ENCODE measurements around the gene CAVIN1.

The CAVIN1 gene

GRCh38 chr17:42409523-42410318 is 13.3 kb downstream of the CAVIN1 start:
- Histone ChIP-seq H4K12ac (ENCODE audit: low read depth, low read length) (no peak overlapping the region), H3K4me3 (ENCODE audit: low read depth, low read length) (no peak overlapping the region), H3K4ac (ENCODE audit: low read depth, low read length) (no peak overlapping the region), H3K9ac (ENCODE audit: low read length) (no peak overlapping the region), H3K79me1 (ENCODE audit: low read length) (no peaks in the 10 kb centered on the region), H2BK12ac (ENCODE audit: low read length) (no peak overlapping the region), H4K91ac (ENCODE audit: low read depth, low read length) (no peak overlapping the region), H3K9me3 (ENCODE audit: insufficient read depth, low read depth, low read length) (no peaks in the 10 kb centered on the region), H3K27me3 (ENCODE audit: insufficient read depth, low read length) (no peaks in the 10 kb centered on the region), H3K4me2 (ENCODE audit: low read length) (no peak overlapping the region), H3K23ac (ENCODE audit: low read length) (no peak overlapping the region), H2AFZ (ENCODE audit: insufficient read depth, low read length, poor library complexity) (no peak overlapping the region), H3K4me1 (ENCODE audit: control insufficient read depth in 1 of 2, insufficient read depth in 2 of 2, low read length in 2 of 2) (peaks cover 5 to 8% of the 10 kb centered on the region in 2 experiments), H3K27ac (ENCODE audit: low read depth, low read length) (no peak overlapping the region), H2BK120ac (ENCODE audit: insufficient read depth, low read length, poor library complexity) (no peak overlapping the region), H3K14ac (ENCODE audit: low read length) (no peak overlapping the region), H2AK5ac (ENCODE audit: low read length) (no peak overlapping the region), H3K18ac (ENCODE audit: low read length) (no peak overlapping the region), H3K79me2 (ENCODE audit: control insufficient read depth, insufficient read depth, low read length, poor library complexity) (peaks cover 2% of the 10 kb centered on the region), H2BK5ac (ENCODE audit: low read depth, low read length, poor library complexity) (no peak overlapping the region), H4K8ac (ENCODE audit: low read depth, low read length) (no peak overlapping the region), H3K36me3 (ENCODE audit: control insufficient read depth in 1 of 2, insufficient read depth in 2 of 2, low read length in 2 of 2) (peaks cover 9 to 12% of the 10 kb centered on the region in 2 experiments)
- DNase-seq: peak; percentile 62 to 72
- no CpG with 5 or more reads among the region's 5 CpGs for WGBS (ENCODE audit: extremely low coverage, insufficient coverage, insufficient read length)

GRCh38 chr17:42408061-42408460 is 15.0 kb downstream of the CAVIN1 start:
- Histone ChIP-seq H2BK5ac (ENCODE audit: low read depth, low read length, poor library complexity) (no peak overlapping the region), H3K79me2 (ENCODE audit: control insufficient read depth, insufficient read depth, low read length, poor library complexity) (peaks cover 2% of the 10 kb centered on the region), H4K12ac (ENCODE audit: low read depth, low read length) (no peak overlapping the region), H3K27me3 (ENCODE audit: insufficient read depth, low read length) (no peaks in the 10 kb centered on the region), H2AK5ac (ENCODE audit: low read length) (no peak overlapping the region), H3K4me2 (ENCODE audit: low read length) (no peak overlapping the region), H2AFZ (ENCODE audit: insufficient read depth, low read length, poor library complexity) (no peak overlapping the region), H3K36me3 (ENCODE audit: control insufficient read depth in 1 of 2, insufficient read depth in 2 of 2, low read length in 2 of 2) (peaks cover 21% of the 10 kb centered on the region in 2 experiments), H3K14ac (ENCODE audit: low read length) (no peak overlapping the region), H2BK12ac (ENCODE audit: low read length) (no peak overlapping the region), H4K8ac (ENCODE audit: low read depth, low read length) (no peak overlapping the region), H3K9me3 (ENCODE audit: insufficient read depth, low read depth, low read length) (no peaks in the 10 kb centered on the region), H3K27ac (ENCODE audit: low read depth, low read length) (no peak overlapping the region), H3K18ac (ENCODE audit: low read length) (no peak overlapping the region), H3K4me1 (ENCODE audit: control insufficient read depth in 1 of 2, insufficient read depth in 2 of 2, low read length in 2 of 2) (peaks cover 5 to 8% of the 10 kb centered on the region in 2 experiments), H3K9ac (ENCODE audit: low read length) (no peak overlapping the region), H3K4me3 (ENCODE audit: low read depth, low read length) (no peak overlapping the region), H3K4ac (ENCODE audit: low read depth, low read length) (no peak overlapping the region), H4K91ac (ENCODE audit: low read depth, low read length) (no peak overlapping the region), H3K79me1 (ENCODE audit: low read length) (no peaks in the 10 kb centered on the region), H3K23ac (ENCODE audit: low read length) (no peak overlapping the region), H2BK120ac (ENCODE audit: insufficient read depth, low read length, poor library complexity) (no peak overlapping the region)
- no peak for DNase-seq
- WGBS (ENCODE audit: extremely low coverage, insufficient coverage, insufficient read length): no CpG with 5 or more reads among the region's 2 CpGs

- Histone ChIP-seq H3K14ac (ENCODE audit: low read length) (no peak overlapping the region), H3K18ac (ENCODE audit: low read length) (no peak overlapping the region), H3K79me2 (ENCODE audit: control insufficient read depth, insufficient read depth, low read length, poor library complexity) (peaks cover 2% of the 10 kb centered on the region), H3K4me2 (ENCODE audit: low read length) (no peak overlapping the region), H4K8ac (ENCODE audit: low read depth, low read length) (no peak overlapping the region), H3K9ac (ENCODE audit: low read length) (no peak overlapping the region), H3K23ac (ENCODE audit: low read length) (no peak overlapping the region), H2BK12ac (ENCODE audit: low read length) (no peak overlapping the region), H3K27ac (ENCODE audit: low read depth, low read length) (no peak overlapping the region), H3K4me1 (ENCODE audit: control insufficient read depth in 1 of 2, insufficient read depth in 2 of 2, low read length in 2 of 2) (peaks cover 5 to 8% of the 10 kb centered on the region in 2 experiments), H3K4me3 (ENCODE audit: low read depth, low read length) (no peak overlapping the region), H4K91ac (ENCODE audit: low read depth, low read length) (no peak overlapping the region), H3K27me3 (ENCODE audit: insufficient read depth, low read length) (no peaks in the 10 kb centered on the region), H3K4ac (ENCODE audit: low read depth, low read length) (no peak overlapping the region), H3K9me3 (ENCODE audit: insufficient read depth, low read depth, low read length) (peaks cover 1% of the 10 kb centered on the region), H2AK5ac (ENCODE audit: low read length) (no peak overlapping the region), H2BK120ac (ENCODE audit: insufficient read depth, low read length, poor library complexity) (no peak overlapping the region), H3K79me1 (ENCODE audit: low read length) (no peaks in the 10 kb centered on the region), H2AFZ (ENCODE audit: insufficient read depth, low read length, poor library complexity) (no peak overlapping the region), H3K36me3 (ENCODE audit: control insufficient read depth in 1 of 2, insufficient read depth in 2 of 2, low read length in 2 of 2) (peaks cover 21% of the 10 kb centered on the region in 2 experiments), H2BK5ac (ENCODE audit: low read depth, low read length, poor library complexity) (no peak overlapping the region), H4K12ac (ENCODE audit: low read depth, low read length) (no peak overlapping the region)
- DNase-seq: no peak
- WGBS (ENCODE audit: extremely low coverage, insufficient coverage, insufficient read length): no CpG with 5 or more reads among the region's 2 CpGs
Measured at GRCh38 chr17:42407289-42407836, 15.7 kb downstream of the CAVIN1 start.

GRCh38 chr17:42406615-42407288 is 16.3 kb downstream of the CAVIN1 start:
- Histone ChIP-seq H3K79me1 (ENCODE audit: low read length) (no peaks in the 10 kb centered on the region), H3K4ac (ENCODE audit: low read depth, low read length) (no peak overlapping the region), H3K36me3 (ENCODE audit: control insufficient read depth in 1 of 2, insufficient read depth in 2 of 2, low read length in 2 of 2) (peaks cover 18 to 21% of the 10 kb centered on the region in 2 experiments), H3K23ac (ENCODE audit: low read length) (no peak overlapping the region), H2BK5ac (ENCODE audit: low read depth, low read length, poor library complexity) (no peak overlapping the region), H3K27me3 (ENCODE audit: insufficient read depth, low read length) (no peaks in the 10 kb centered on the region), H3K9ac (ENCODE audit: low read length) (no peak overlapping the region), H3K27ac (ENCODE audit: low read depth, low read length) (no peak overlapping the region), H3K14ac (ENCODE audit: low read length) (no peak overlapping the region), H3K4me1 (ENCODE audit: control insufficient read depth in 1 of 2, insufficient read depth in 2 of 2, low read length in 2 of 2) (peaks cover 5 to 8% of the 10 kb centered on the region in 2 experiments), H3K18ac (ENCODE audit: low read length) (no peak overlapping the region), H4K8ac (ENCODE audit: low read depth, low read length) (no peak overlapping the region), H4K12ac (ENCODE audit: low read depth, low read length) (no peak overlapping the region), H3K4me2 (ENCODE audit: low read length) (no peak overlapping the region), H2BK120ac (ENCODE audit: insufficient read depth, low read length, poor library complexity) (no peak overlapping the region), H2AFZ (ENCODE audit: insufficient read depth, low read length, poor library complexity) (no peak overlapping the region), H2BK12ac (ENCODE audit: low read length) (no peak overlapping the region), H3K9me3 (ENCODE audit: insufficient read depth, low read depth, low read length) (peaks cover 1% of the 10 kb centered on the region), H4K91ac (ENCODE audit: low read depth, low read length) (no peak overlapping the region), H3K79me2 (ENCODE audit: control insufficient read depth, insufficient read depth, low read length, poor library complexity) (peaks cover 2% of the 10 kb centered on the region), H2AK5ac (ENCODE audit: low read length) (no peak overlapping the region), H3K4me3 (ENCODE audit: low read depth, low read length) (no peak overlapping the region)
- no peak for DNase-seq
- no CpG with 5 or more reads among the region's 5 CpGs for WGBS (ENCODE audit: extremely low coverage, insufficient coverage, insufficient read length)

All from trophoblast cell (in vitro differentiated cells and primary cell).